Stimulated activated CD8-positive, alpha-beta memory T cell treated with anti-CD3 and anti-CD28 coated beads, Interleukin-15, amount 100 ng/mL, for 1 hour (primary cell): ENCODE measurements around the gene CISD3.
A peak's percentile ranks its signal among the peaks of the same experiment; 100 is the strongest.
"Not testable (repeated sequence)": the region's sequence is repeated elsewhere in the genome, so short reads cannot be mapped to it uniquely, and the experiment has no call there.

Experiments used
- DNase-seq: peaks from one replicate; pipeline ENCODE4 v3.0.0-alpha.2; 2020; ENCODE audit warnings: low read depth

Gene CISD3

DNA sequence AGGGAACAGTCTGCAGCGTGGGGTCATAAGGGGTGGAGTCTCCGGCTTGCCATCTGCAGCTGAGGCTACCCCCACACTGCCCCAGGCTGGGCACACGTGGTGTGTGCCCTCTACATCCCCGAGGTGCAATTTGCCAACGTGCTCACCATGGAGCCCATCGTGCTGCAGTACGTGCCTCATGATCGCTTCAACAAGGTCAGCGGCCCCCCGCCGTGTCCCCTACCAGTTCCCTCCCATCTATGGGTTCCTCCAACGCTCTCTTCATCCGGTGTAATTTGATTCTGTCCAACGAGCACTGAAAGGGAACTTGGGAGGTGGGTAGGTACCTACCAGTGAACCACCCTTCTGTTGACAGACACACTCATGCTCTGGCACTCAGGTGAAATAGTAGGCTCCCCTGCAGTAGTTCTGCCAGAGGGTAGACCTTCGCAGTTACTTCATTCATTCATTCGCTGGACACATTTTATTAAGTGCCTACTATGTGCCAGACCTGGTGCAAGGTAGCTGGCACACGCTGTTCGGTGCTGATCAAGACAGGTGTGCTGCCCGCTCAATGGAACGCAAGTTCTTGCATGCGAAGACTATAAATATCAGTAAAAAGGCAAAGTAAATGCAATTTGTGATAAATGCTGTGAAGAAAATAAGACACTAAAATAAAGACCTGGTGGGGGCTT is 22.3 kb upstream of the CISD3 start:
- DNase-seq, result no peak

GRCh38 chr17:38709104-38709820 is 20.9 kb upstream of the CISD3 start:
- no peak for DNase-seq

DNA sequence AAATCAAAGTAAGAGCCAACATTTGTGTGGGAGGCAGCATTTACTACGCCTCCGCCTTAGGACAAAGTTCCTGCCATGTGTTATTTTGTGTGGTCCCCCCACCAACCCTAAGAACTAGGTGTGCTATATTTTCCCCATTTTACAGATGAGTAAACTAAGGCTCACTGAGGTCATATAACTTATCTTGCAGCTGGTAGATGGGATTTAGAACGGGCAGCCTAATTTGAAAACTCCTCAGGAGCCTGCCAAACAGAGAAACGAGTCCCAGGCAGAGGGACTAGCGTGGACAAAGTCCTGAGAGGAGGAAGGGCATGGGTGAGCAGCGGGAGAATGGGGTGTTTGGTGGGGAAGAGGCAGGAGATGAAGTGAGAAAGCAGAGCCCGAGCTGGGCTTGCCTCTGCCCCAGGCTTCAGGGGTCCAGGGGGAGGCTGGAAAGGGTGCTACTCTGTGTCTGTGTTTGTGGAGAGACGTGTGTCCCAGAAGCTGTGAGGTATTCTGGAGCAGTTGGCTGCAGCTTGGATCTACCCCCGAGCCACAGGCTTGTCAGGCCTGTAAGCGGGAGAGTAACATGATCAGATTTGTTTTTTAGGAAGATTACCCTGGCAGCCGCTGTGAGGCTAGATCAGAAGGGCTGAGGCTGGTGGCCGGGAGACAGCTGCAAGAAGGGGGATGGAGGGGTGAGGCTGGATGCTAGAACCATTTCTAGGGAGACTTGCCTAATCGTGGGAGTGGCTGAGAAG is 20.1 kb upstream of the CISD3 start:
- no peak for DNase-seq

GRCh38 chr17:38710604-38710962 is 19.6 kb upstream of the CISD3 start:
- DNase-seq, result no peak

DNA sequence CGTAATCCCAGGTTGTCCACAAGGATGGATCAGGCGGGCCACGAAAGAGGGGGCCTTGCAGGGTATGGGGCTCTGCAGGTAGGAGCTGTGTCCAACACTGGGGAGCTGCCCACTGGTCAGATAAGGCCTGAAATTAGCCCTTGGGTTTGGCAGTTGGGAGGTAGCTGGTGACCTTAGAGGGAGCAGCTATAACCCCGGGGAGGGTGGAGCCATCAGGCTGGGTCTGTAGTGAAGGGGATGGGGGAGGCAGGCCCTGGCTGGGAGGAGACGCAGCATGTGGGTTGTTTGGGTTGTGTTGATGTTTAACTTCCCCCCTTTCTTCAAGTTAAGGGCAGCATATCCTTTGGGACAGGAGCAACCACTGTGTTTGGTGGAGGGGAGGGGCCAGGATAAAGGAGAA is 19.2 kb upstream of the CISD3 start:
- DNase-seq, result no peak

GRCh38 chr17:38711792-38712571 is 18.2 kb upstream of the CISD3 start:
- no peak for DNase-seq

GRCh38 chr17:38712593-38712992 is 17.5 kb upstream of the CISD3 start:
- DNase-seq, result no peak

DNA sequence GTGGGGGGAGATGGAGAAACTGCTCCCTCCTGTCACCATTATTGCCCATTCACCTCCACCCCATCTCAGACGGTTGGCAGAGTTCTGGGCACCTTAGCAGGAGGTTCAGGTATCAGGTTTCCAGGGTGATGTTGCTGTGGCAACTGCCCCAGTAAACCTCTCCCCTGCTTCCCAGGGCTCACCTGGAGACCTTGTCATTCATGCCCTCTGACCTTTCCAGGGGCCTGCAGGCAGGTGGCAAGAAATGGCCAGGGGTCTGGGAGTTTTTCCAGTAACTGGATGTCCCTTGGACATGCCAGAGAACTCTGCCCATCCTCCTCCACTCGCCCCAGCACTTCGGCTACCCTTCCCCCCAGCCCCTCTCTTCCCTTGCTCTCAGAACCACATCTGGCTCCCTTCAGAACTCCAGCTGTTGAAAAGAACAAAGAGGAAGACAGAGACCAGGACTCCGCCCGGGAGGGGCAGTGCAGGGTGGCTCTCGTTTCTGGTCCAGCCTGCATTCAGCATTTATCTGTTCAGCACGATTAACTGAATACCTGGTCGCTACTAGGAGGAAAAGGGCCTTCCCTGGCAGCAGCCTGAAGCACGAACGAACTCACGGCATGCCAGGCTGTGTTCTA is 16.6 kb upstream of the CISD3 start:
- no peak for DNase-seq

- no peak for DNase-seq
Observed at GRCh38 chr17:38715216-38715943, 14.8 kb upstream of the CISD3 start.

DNA sequence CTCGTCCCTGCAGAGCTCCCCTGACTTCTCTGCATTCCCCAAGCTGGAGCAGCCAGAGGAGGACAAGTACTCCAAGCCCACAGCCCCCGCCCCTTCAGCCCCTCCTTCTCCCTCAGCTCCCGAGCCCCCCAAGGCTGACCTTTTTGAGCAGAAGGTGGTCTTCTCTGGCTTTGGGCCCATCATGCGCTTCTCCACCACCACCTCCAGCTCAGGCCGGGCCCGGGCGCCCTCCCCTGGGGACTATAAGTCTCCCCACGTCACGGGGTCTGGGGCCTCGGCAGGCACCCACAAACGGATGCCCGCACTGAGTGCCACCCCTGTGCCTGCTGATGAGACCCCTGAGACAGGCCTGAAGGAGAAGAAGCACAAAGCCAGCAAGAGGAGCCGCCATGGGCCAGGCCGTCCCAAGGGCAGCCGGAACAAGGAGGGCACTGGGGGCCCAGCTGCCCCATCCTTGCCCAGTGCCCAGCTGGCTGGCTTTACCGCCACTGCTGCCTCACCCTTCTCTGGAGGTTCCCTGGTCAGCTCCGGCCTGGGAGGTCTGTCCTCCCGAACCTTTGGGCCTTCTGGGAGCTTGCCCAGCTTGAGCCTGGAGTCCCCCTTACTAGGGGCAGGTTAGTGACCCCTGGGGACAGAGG is 13.7 kb upstream of the CISD3 start:
- no peak for DNase-seq

GRCh38 chr17:38717139-38717745 is 12.9 kb upstream of the CISD3 start:
- DNase-seq, result no peak

GRCh38 chr17:38719289-38719942 is 10.7 kb upstream of the CISD3 start:
- DNase-seq, result no peak

DNA sequence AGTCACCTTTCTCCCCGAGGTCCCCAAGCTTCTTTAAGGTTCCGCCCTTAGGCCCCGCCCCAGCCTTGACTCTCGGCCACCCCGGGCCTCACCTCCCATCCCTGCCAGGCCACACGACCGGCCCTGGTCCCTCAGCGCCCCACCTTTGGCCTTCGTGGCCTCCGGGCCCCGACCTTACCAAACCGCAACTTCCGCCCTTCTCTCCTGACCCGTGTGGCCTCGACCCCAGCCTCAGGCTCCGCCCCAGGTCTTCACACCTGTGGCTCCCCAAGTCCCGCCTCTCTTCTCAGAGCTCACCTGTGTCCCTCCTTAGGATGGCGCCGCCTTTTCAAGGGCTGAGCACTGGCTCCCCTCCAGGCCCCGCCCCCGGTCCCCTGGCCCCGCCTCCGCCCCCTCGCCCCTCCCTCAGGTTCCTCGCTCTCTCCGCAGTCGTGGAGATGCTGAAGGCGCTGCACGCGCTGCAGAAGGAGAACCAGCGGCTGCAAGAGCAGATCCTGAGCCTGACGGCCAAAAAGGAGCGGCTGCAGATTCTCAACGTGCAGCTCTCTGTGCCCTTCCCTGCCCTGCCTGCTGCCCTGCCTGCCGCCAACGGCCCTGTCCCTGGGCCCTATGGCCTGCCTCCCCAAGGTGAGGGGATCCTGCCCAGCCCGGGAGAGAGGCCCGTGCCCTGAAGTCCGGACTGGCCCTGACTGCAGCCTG is 10.0 kb upstream of the CISD3 start:
- DNase-seq, result no peak

- DNase-seq, result no peak
Observed at GRCh38 chr17:38720941-38721340, 9.2 kb upstream of the CISD3 start.

DNA sequence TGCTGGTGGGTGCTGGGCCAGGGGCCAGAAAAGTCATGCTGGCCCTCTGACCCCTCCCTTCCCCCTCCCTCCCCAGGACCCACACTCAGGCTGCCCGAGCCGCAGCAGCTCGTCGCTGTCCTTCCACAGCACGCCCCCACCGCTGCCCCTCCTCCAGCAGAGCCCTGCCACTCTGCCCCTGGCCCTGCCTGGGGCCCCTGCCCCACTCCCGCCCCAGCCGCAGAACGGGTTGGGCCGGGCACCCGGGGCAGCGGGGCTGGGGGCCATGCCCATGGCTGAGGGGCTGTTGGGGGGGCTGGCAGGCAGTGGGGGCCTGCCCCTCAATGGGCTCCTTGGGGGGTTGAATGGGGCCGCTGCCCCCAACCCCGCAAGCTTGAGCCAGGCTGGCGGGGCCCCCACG is 8.3 kb upstream of the CISD3 start:
- no peak for DNase-seq

- DNase-seq, result no peak
Observed at GRCh38 chr17:38724337-38724988, 5.7 kb upstream of the CISD3 start.

DNA sequence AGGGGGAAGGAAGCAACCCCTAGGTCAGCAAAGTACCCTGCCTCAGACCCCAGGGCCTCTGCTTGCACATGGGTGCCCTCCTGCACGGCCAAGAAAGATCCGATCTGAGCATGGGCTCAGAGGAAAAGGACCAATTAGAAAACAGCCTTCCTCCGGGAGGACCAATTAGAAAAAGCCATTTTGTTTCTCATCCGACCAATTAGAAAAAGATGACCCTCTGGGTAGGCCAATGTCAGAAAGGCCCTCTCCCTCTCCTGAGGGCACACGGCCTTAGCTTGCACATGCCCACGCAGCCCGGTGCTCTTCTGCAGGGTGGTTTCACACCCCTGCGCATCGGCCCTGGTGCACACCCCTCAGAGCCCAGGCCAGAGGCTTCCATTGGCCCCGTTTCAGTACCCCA is 5.1 kb upstream of the CISD3 start:
- DNase-seq, result no peak

GRCh38 chr17:38726145-38726544 is 4.0 kb upstream of the CISD3 start:
- DNase-seq, result not testable (repeated sequence)

GRCh38 chr17:38727736-38728135 is 2.4 kb upstream of the CISD3 start:
- DNase-seq, result peak; percentile 43
